Measurements from ENCODE around the gene ANO10.

DNA sequence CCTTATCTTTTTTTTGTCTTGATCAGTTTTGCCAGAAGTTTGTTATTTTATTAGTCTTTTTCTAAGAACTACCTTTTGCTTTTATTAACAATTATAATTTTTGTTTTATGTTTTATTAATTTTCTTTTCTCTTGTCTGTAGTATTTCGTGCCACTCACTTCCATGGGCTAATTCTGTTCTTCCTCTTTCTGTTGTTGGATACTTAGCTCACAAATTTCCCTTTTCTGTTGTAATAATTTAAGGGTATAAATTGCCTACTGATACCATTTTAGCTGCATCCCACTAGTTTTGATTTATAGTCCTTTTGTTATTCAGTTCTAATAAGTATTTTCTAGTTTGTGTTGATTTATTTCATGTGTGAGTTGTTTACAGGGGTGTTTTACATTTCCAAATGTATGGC, 286.8 kb downstream of the ANO10 start:
- TF ChIP-seq, protein P1, sequence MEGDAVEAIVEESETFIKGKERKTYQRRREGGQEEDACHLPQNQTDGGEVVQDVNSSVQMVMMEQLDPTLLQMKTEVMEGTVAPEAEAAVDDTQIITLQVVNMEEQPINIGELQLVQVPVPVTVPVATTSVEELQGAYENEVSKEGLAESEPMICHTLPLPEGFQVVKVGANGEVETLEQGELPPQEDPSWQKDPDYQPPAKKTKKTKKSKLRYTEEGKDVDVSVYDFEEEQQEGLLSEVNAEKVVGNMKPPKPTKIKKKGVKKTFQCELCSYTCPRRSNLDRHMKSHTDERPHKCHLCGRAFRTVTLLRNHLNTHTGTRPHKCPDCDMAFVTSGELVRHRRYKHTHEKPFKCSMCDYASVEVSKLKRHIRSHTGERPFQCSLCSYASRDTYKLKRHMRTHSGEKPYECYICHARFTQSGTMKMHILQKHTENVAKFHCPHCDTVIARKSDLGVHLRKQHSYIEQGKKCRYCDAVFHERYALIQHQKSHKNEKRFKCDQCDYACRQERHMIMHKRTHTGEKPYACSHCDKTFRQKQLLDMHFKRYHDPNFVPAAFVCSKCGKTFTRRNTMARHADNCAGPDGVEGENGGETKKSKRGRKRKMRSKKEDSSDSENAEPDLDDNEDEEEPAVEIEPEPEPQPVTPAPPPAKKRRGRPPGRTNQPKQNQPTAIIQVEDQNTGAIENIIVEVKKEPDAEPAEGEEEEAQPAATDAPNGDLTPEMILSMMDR (IDR thresholded peaks at IDR 0.05), result no peak
- TF ChIP-seq POLR2A (IDR thresholded peaks at IDR 0.05), result no peak
